GM18858 (cell line): Measurements from ENCODE around the gene CDHR2.
A peak's percentile ranks its signal among the peaks of the same experiment; 100 is the strongest.
"Not testable (repeated sequence)": the region's sequence is repeated elsewhere in the genome, so short reads cannot be mapped to it uniquely, and the experiment has no call there.

Source experiments
- ATAC-seq: cut with Tn5 transposase; IDR thresholded peaks from one replicate; pipeline ENCODE4 v1.9.1; 2021; ENCODE audit not compliant: unreplicated experiment

CDHR2 gene

DNA sequence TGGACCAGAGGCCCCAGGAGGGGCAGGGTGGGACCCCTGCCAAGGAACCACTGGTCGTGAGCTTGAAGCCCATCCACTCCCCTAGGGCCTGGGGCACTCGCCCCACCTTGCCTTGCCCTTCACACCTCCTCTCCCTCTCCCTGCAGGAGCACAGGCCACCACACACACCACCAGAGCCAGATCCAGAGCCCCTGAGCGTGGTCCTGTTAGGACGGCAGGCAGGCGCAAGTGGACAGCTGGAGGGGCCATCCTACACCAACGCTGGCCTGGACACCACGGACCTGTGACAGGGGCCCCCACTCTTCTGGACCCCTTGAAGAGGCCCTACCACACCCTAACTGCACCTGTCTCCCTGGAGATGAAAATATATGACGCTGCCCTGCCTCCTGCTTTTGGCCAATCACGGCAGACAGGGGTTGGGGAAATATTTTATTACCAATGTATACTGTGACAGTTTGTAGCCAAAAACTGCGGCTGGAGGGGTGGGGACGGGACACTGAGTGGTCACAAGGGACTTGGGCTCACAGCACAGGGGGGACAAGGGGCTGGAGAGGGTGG, 46.3 kb downstream of the CDHR2 start:
- ATAC-seq: no peak

DNA sequence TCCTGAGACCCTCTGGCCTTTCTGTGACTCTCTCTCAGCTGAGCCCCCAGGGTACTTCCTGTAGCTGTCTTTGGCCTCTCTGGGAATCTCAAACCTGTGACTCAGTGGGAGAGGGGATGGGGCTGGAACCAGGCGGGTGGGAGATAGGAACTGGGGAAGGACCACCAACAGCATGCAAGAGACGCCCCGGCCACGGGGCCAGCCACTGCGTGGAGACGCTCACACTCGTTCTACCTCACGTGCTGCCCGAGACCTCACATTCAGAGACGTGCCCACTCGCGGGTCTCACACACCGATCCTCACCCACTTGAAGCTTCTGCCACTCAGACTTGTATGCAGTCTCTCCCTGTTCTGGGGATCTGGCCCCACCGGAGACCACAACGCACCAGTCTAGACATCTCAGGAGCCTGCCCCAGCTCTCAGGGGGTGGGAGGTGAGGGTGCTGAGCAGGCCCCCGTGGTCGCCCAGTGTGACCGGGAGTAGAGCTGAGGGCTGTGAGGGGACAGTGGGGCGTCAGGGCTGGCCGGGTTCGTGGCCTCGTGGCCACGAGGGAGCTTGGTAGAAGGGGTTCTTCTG, 47.0 kb downstream of the CDHR2 start:
- no peak for ATAC-seq

GRCh38 chr5:176596689-176597416, 47.7 kb downstream of the CDHR2 start:
- no peak for ATAC-seq

GRCh38 chr5:176597417-176598389, 48.6 kb downstream of the CDHR2 start:
- ATAC-seq: no peak

DNA sequence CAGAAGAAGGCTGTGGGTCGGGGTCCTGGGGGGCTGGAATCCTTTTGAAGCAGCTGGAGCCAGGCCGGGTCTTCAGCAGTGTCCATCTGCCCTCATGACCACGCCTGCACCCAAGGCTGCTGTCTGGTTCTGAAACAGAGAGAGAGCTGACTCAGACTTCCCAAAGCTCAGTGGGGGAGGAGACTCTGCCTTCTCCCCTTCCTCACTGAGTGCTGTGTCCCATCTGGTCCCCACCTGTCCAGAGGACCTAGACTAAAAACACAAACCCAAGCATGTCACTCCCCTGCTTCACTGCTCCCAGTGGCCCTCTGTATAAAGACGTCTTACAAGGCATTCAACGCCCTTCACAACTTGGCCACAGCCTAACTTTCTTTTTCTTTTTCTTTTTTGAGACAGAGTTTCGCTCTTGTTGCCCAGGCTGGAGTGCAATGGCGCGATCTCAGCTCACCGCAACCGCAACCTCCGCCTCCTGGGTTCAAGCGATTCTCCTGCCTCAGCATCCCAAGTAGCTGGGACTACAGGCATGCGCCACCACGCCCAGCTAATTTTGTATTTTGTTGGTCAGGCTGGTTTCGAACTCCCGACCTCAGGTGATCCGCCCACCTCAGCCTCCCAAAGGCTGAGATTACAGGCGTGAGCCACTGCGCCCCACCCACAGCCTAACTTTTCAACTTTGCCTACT, 50.7 kb downstream of the CDHR2 start:
- not testable (repeated sequence) for ATAC-seq

DNA sequence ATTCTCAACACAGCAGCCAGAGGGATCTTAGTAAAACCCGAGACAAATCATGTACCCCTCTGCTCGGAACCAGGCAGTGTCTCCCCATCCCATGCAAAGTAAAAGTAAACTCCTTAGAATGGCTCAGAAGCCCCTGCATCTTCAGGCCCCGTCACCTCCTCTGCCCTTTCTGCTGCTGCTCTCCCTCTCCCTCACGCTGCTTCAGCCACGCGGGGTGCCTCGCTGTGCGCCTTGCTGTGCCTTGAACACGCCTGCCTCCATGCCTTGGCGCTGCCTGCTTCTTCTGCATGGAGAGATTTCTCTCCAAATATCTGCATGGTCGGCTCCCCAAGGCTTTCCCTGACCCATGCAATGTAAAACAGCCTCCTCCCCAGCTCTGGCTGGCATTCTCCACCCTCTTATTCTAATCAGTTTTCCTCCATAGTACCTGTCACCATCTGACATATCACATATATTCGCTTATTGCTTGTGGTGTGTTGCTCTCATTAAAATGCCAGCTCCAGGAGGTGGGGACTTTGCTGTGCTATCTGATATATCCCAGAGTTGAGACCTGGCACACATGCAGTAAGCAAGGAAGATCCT, 52.9 kb downstream of the CDHR2 start:
- ATAC-seq: no peak

GRCh38 chr5:176603091-176603490, 53.9 kb downstream of the CDHR2 start:
- ATAC-seq: no peak

DNA sequence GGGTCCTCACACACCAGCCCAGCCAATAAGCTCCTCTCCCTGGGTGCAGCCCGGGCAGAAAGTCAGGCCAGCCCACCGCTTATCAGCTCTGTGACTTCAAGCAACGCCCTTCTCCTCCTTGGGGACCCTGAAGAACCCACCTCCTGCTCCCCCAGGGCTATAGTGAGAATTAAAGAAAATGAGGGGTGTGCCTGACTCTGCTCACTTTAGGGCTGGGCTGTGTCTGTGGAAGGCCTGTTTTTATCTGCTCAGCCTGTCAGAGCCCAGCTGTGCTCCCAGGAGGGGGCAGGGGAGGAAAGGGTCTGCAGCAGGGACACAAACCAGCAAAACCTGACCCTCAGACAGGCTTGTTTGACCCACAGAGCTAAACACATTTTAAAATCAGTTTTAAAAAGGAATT, 56.9 kb downstream of the CDHR2 start:
- ATAC-seq: no peak

- no peak for ATAC-seq
These were observed 57.7 kb downstream of the CDHR2 start for GRCh38 chr5:176606875-176607274.

DNA sequence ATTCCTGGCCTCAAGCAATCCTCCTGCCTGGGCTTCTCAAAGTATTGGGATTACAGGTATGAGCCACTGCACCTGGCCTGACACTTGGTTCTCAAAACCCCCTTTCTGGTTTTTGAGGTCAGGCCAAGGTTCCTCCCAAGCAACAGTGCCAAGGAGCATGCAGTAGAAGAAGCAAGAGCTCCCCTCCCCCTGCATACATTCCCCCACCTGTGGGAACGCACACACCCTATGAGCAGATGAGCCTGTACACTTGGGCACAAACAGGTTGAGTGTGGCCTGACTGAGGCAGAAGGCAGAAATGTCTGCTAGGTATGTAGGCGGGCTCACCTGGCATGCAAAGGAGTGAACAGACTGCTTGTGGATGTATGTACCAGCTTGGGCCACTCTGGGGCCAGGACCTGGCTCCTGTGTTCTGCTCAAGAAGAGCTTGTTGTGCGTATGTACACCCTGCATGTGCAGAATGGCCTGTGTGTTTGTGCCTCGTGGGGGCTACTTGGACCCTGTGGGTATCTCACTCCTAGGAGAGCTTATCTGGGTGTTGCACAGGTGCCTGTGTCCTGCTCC, 59.1 kb downstream of the CDHR2 start:
- no peak for ATAC-seq

DNA sequence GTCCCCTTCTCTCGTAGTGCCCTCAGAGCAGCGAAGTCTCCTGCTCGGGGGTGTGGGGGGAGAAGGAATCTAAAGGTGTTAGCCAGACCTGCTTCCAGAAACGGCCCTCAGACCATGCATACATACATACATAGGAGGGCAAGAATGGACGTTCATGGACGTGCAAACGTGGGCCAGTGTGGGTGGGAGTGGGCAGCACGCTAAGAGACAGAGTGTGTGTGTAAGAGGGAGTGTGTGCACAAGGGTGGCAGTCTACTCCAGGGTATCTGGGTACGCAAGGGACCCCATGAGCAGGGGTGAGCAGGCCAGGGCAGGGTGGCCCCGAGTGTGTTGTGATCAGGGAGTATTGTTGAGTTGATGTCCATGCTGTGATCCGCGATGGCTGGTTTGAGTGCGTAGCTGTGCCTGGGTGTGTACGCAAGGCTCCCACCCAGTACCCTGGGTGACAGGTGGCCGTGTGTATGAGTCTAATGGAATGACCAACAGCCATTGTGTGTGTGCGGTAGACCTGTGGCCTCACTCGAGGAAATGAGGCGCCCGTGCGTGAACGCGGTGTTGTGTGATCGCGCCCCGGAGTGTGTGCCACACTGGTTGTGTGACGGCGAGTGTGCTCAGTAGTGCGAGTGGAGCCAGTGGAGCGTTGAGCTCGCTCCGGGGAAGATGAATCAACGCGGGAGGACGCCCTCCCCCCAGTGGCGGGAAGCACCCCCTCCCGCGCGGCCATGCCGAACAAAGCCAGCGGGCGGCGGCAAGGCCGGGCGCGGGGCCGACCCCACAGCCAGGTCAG, 60.0 kb downstream of the CDHR2 start:
- peak; percentile 12 for ATAC-seq

- ATAC-seq: peak; percentile 70
These were observed 60.7 kb downstream of the CDHR2 start, which contains the start of gene GPRIN1 for GRCh38 chr5:176609724-176610434. GPRIN1 (minus strand) TSS chr5:176610156; CDS start chr5:176599834, 10,322 bp downstream.

GRCh38 chr5:176610435-176610773, 61.3 kb downstream of the CDHR2 start:
- ATAC-seq: no peak

- ATAC-seq: no peak
These were observed 62.3 kb downstream of the CDHR2 start for GRCh38 chr5:176611435-176611834.

- ATAC-seq: no peak
These were observed 62.9 kb downstream of the CDHR2 start for GRCh38 chr5:176612008-176612407.

GRCh38 chr5:176612855-176613254, 63.7 kb downstream of the CDHR2 start:
- ATAC-seq: no peak

DNA sequence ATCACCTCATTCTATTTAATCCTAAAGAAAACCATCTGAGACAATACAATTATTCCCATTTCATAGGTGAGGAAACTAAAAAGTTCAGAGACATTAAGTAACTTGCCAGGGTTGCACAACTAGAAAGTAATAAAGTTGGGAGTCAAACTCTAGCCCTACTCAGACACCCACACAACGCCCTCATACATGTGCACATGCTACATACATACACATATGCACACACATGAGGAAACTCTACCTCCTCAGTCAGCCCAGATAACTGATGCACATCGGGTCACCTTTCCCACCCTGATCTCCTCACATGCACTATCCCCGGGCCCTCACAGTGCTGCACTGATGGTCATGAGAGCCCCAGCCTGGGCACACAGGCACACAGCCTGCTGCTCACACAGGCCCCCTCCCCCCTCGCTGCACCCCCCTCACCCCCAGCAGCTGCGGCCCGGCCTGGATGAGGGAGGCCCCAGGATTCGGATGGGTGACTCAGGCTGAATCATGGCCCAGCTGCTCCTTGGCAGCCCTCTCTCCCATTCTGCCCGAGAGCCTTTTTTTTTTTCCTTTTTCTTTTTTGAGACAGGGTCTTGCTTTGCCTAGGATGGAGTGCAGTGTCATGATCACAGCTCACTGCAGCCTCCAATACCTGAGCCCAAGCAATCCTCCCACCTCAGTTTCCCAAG, 65.8 kb downstream of the CDHR2 start:
- ATAC-seq: no peak

DNA sequence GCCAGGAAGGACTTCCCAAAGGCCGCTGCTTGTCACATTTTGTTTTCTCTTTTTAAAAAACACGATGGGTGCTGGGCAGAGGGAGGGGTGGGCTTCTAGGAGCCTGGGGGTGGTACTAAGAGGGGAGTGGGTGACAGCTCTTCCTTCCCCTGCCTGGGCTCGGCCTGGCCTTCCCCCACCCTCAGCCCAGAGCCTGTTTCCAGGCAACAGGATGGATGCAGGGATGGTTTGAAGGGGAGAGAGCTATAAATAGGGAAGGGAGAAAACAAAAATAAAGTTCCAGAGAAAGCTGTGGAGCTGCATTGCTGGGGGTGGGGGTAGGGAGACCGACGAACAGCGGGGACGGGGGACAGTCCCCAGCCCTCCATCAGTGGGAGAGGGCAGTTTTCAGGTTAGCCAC, 67.4 kb downstream of the CDHR2 start:
- no peak for ATAC-seq
